ENCODE data around the gene MAP3K21.

DNA sequence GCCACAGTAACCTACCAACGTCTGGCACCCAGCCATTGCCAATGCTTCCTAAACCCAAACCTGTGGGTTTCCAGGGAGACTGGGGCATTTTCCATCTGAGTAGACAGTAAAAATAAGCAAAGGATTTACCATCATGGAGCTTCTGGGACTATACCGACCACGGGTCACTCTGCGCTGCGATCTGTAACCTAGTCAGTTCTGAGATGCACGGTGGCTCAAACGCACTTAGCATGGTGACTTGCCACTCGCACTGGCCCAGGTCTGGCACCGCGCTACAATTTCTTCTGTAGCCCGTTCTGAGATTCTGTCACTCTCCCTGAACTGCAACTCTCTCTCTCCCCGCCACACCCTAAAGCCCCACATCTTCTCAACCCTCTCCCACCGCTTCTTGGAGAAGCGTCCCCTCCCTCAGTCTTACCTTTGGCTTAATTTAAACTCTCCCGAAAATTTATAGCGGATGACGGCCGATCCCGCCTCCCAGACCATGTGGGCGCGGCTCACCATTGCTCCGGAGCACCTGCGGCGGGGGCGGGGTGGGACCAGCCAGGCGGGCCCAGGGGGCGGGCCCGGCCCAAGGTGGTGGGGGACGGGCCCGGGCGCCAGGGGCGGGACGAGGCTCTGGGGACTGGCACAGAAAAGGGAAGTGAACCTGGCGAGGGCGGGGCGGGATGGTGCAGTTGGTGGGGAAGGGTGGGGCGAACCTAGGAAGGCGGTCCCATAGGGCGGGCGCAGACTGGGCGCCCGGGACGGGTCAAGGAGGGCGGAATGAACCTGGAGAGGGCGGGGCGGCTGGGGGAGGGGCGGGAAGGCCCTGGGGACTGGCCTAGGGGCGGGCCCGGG lies 493 bp upstream of the MAP3K21 start:
- TF ChIP-seq, protein P1, sequence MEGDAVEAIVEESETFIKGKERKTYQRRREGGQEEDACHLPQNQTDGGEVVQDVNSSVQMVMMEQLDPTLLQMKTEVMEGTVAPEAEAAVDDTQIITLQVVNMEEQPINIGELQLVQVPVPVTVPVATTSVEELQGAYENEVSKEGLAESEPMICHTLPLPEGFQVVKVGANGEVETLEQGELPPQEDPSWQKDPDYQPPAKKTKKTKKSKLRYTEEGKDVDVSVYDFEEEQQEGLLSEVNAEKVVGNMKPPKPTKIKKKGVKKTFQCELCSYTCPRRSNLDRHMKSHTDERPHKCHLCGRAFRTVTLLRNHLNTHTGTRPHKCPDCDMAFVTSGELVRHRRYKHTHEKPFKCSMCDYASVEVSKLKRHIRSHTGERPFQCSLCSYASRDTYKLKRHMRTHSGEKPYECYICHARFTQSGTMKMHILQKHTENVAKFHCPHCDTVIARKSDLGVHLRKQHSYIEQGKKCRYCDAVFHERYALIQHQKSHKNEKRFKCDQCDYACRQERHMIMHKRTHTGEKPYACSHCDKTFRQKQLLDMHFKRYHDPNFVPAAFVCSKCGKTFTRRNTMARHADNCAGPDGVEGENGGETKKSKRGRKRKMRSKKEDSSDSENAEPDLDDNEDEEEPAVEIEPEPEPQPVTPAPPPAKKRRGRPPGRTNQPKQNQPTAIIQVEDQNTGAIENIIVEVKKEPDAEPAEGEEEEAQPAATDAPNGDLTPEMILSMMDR (IDR thresholded peaks at IDR 0.05; ENCODE audit: poor library complexity, severe bottlenecking) = no peak
- TF ChIP-seq POLR2AphosphoS5 (IDR thresholded peaks at IDR 0.05) = no peak
- TF ChIP-seq TAF1 (IDR thresholded peaks at IDR 0.05; ENCODE audit: low read depth) = no peak
- TF ChIP-seq RAD21 (conservative IDR thresholded peaks at IDR 0.05) = no peak
- no peak for TF ChIP-seq EZH2 (IDR thresholded peaks at IDR 0.05; ENCODE audit: borderline replicate concordance, insufficient read depth, low read length, poor library complexity, severe bottlenecking)
- no peak for TF ChIP-seq SMC3 (conservative IDR thresholded peaks at IDR 0.05; ENCODE audit: poor library complexity)
- no peak for TF ChIP-seq EP300 (conservative IDR thresholded peaks at IDR 0.05; ENCODE audit: poor library complexity, severe bottlenecking)
- TF ChIP-seq, protein P2, sequence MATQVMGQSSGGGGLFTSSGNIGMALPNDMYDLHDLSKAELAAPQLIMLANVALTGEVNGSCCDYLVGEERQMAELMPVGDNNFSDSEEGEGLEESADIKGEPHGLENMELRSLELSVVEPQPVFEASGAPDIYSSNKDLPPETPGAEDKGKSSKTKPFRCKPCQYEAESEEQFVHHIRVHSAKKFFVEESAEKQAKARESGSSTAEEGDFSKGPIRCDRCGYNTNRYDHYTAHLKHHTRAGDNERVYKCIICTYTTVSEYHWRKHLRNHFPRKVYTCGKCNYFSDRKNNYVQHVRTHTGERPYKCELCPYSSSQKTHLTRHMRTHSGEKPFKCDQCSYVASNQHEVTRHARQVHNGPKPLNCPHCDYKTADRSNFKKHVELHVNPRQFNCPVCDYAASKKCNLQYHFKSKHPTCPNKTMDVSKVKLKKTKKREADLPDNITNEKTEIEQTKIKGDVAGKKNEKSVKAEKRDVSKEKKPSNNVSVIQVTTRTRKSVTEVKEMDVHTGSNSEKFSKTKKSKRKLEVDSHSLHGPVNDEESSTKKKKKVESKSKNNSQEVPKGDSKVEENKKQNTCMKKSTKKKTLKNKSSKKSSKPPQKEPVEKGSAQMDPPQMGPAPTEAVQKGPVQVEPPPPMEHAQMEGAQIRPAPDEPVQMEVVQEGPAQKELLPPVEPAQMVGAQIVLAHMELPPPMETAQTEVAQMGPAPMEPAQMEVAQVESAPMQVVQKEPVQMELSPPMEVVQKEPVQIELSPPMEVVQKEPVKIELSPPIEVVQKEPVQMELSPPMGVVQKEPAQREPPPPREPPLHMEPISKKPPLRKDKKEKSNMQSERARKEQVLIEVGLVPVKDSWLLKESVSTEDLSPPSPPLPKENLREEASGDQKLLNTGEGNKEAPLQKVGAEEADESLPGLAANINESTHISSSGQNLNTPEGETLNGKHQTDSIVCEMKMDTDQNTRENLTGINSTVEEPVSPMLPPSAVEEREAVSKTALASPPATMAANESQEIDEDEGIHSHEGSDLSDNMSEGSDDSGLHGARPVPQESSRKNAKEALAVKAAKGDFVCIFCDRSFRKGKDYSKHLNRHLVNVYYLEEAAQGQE (IDR thresholded peaks at IDR 0.05; ENCODE audit: borderline replicate concordance) = no peak

Measured in neural cell (in vitro differentiated cells).